Stimulated activated CD4-positive, alpha-beta T cell treated with anti-CD3 and anti-CD28 coated beads, Interleukin-4, amount 100 ng/mL, for 48 hours (primary cell): Measurements from ENCODE around the gene COLGALT1.
"Not testable (repeated sequence)": the region's sequence is repeated elsewhere in the genome, so short reads cannot be mapped to it uniquely, and the experiment has no call there.

Experiments used
- DNase-seq, 2 donors: peaks; one replicate each; pipeline ENCODE4 v3.0.0-alpha.2; 2020; ENCODE audit warnings: low read depth in 2 of 2

Gene COLGALT1

GRCh38 chr19:17560205-17560595 is 4.8 kb downstream of the COLGALT1 start:
- no peak for DNase-seq

GRCh38 chr19:17562097-17562496 is 6.6 kb downstream of the COLGALT1 start:
- no peak for DNase-seq

- DNase-seq: no peak
These were observed 7.1 kb downstream of the COLGALT1 start for GRCh38 chr19:17562561-17562960.

- DNase-seq: no peak
These were observed 9.3 kb downstream of the COLGALT1 start for GRCh38 chr19:17564781-17565180.

- DNase-seq: no peak
These were observed 10.2 kb downstream of the COLGALT1 start for GRCh38 chr19:17565611-17566010.

- no peak for DNase-seq
These were observed 12.5 kb downstream of the COLGALT1 start for GRCh38 chr19:17567940-17568339.

GRCh38 chr19:17570291-17570690 is 14.8 kb downstream of the COLGALT1 start:
- not testable (repeated sequence) for DNase-seq

GRCh38 chr19:17570791-17571190 is 15.3 kb downstream of the COLGALT1 start:
- DNase-seq: no peak

GRCh38 chr19:17572638-17573037 is 17.2 kb downstream of the COLGALT1 start:
- DNase-seq: no peak

- DNase-seq: no peak
These were observed 20.7 kb downstream of the COLGALT1 start for GRCh38 chr19:17575871-17576757.

GRCh38 chr19:17576758-17577456 is 21.5 kb downstream of the COLGALT1 start:
- DNase-seq: peak in 1 of 2 donors; percentile 55

GRCh38 chr19:17577457-17578097 is 22.1 kb downstream of the COLGALT1 start:
- DNase-seq: no peak

- peak in 1 of 2 donors; percentile 19 for DNase-seq
These were observed 24.3 kb downstream of the COLGALT1 start for GRCh38 chr19:17579661-17580244.

GRCh38 chr19:17580470-17581144 is 25.2 kb downstream of the COLGALT1 start:
- no peak for DNase-seq

GRCh38 chr19:17581211-17581874 is 25.9 kb downstream of the COLGALT1 start:
- DNase-seq: no peak

GRCh38 chr19:17582613-17583012 is 27.2 kb downstream of the COLGALT1 start:
- no peak for DNase-seq

- no peak for DNase-seq
These were observed 28.7 kb downstream of the COLGALT1 start for GRCh38 chr19:17584132-17584531.

GRCh38 chr19:17585395-17585794 is 29.9 kb downstream of the COLGALT1 start:
- not testable (repeated sequence) for DNase-seq

GRCh38 chr19:17590866-17591265 is 35.4 kb downstream of the COLGALT1 start:
- DNase-seq: no peak

GRCh38 chr19:17594296-17594695 is 38.8 kb downstream of the COLGALT1 start:
- not testable (repeated sequence) for DNase-seq

- not testable (repeated sequence) for DNase-seq
These were observed 42.6 kb downstream of the COLGALT1 start for GRCh38 chr19:17598063-17598462.
